Muscle layer of duodenum (tissue), 2 donors: ENCODE results near the gene CHMP6.

Experiments used
- H3K27ac ChIP-seq: one replicate; pipeline ENCODE4 v1.7.0; 2013; ENCODE audit warnings: mild to moderate bottlenecking, low read length
- H3K27me3 ChIP-seq: one replicate; pipeline ENCODE4 v1.7.0; 2013; ENCODE audit warnings: low read depth, mild to moderate bottlenecking, control low read depth, low read length
- H3K36me3 ChIP-seq, 2 donors: one replicate each; pipeline ENCODE4 v1.7.0; 2013; ENCODE audit warnings: low read length in 2 of 2, control low read depth in 1 of 2, mild to moderate bottlenecking in 1 of 2; ENCODE audit not compliant: insufficient read depth in 2 of 2, control insufficient read depth in 1 of 2
- H3K4me1 ChIP-seq, 2 donors: one replicate each; pipeline ENCODE4 v1.7.0; 2013; ENCODE audit warnings: low read length in 2 of 2, mild to moderate bottlenecking in 2 of 2, control low read depth in 1 of 2, moderate library complexity in 1 of 2; ENCODE audit not compliant: insufficient read depth in 2 of 2, control insufficient read depth in 1 of 2
- H3K4me3 ChIP-seq, 2 donors: one replicate each; pipeline ENCODE4 v1.7.0; 2013; ENCODE audit warnings: low read length in 2 of 2, low read depth in 1 of 2, mild to moderate bottlenecking in 1 of 2
- H3K9me3 ChIP-seq, 2 donors: one replicate each; pipeline ENCODE4 v1.7.0; 2013; ENCODE audit warnings: low read length in 2 of 2, control low read depth in 1 of 2, mild to moderate bottlenecking in 1 of 2; ENCODE audit not compliant: control insufficient read depth in 1 of 2
- donor health status: healthy.

CHMP6 gene

GRCh38 chr17:80979547-80980378, 11.9 kb upstream of the CHMP6 start:
- H3K27ac ChIP-seq = no peak overlapping the region
- no peaks in the 10 kb centered on the region for H3K9me3 ChIP-seq
- H3K27me3 ChIP-seq = no peaks in the 10 kb centered on the region
- no peaks in the 10 kb centered on the region for H3K36me3 ChIP-seq
- no peak overlapping the region for H3K4me3 ChIP-seq
- H3K4me1 ChIP-seq = peaks cover 0 to 19% of the 10 kb centered on the region in 2 donors

DNA sequence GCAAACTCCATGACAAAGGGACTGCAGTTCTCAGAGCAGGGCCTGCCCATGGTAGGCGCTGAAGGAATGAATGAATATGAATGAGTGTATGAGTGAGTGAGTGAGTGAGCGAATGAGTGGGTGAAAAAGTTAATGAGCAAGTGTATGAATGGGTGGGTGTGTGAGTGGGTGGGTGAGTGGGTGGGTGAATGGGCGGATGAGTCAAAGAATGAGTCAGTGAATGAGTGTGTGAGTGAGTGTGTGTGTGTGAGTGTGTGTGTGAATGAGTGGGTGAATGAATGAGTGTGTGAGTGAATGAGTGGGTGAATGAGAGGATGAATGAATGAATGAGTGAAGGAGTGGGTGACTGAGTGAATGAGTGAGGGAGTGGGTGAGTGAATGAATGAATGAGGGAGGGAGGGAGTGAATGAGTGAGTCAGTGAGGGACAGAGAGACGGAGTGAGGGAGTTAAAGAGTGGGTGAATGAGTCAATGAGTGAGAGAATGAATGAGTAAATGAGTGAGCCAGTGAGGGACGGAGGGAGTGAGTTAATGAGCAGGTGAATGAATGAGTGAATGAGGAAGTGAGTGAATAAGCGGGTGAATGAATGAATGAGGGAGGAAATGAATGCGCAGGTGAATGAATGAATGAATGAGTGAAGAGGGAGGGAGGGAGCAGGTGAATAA, 11.1 kb upstream of the CHMP6 start:
- peaks cover 0 to 22% of the 10 kb centered on the region in 2 donors for H3K4me1 ChIP-seq
- H3K36me3 ChIP-seq = no peaks in the 10 kb centered on the region
- H3K4me3 ChIP-seq = peak overlapping the region in 1 of 2 donors; percentile 44
- H3K27ac ChIP-seq = no peak overlapping the region
- no peaks in the 10 kb centered on the region for H3K27me3 ChIP-seq
- H3K9me3 ChIP-seq = no peaks in the 10 kb centered on the region

GRCh38 chr17:80981062-80981902, 10.4 kb upstream of the CHMP6 start:
- Histone ChIP-seq H3K9me3 (no peaks in the 10 kb centered on the region), H3K27ac (no peak overlapping the region), H3K36me3 (no peaks in the 10 kb centered on the region), H3K4me3 (peak overlapping the region in 1 of 2 donors; percentile 44), H3K27me3 (no peaks in the 10 kb centered on the region), H3K4me1 (peaks cover 0 to 22% of the 10 kb centered on the region in 2 donors)

DNA sequence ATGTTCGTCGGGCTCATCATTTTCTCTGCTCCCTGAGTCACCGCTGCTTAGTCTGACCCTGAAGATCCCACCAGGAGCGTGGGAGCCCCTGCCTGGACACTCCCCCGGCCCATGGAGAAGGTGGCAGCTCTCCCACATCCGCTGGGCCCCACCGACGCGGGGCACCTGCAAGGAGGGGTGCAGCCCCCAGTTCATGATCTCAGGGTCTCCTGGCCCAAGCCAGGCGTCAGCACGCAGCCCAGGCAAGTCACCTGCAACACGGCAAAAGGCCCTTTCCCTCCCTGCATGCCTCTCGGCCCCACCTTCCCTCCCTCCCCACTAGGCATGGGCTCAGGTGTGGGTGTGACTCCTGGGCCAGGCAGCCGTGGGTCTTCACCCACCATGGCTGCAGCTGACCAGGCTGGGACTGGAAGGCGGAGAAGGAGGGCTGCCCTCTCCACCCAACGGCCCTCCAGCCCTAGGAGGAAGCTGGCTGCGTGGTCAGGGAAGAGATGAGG, 9.7 kb upstream of the CHMP6 start:
- Histone ChIP-seq H3K4me3 (no peak overlapping the region), H3K27me3 (no peaks in the 10 kb centered on the region), H3K4me1 (peaks cover 0 to 24% of the 10 kb centered on the region in 2 donors), H3K36me3 (no peaks in the 10 kb centered on the region), H3K27ac (no peak overlapping the region), H3K9me3 (no peaks in the 10 kb centered on the region)

GRCh38 chr17:80982426-80982974, 9.1 kb upstream of the CHMP6 start:
- Histone ChIP-seq H3K27ac (no peak overlapping the region), H3K4me1 (peaks cover 0 to 29% of the 10 kb centered on the region in 2 donors), H3K9me3 (no peaks in the 10 kb centered on the region)

DNA sequence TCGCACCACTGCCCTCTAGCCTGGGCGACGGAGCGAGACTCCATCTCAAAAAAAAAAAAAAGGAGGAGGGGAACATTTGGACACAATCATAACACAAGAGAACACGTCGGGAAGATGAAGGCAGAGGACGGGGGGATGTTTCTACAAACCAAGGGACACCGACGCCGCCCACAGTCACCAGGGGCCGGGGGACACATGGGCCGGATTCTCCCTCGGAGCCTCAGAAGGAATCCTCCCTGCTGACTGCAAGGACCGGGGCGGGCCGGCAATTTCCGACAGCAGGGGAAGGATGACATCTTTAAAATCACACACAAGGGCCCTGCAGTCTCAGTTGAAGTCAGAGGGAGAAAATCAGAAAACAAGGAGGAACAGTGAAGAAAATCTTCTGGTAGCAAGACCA, 8.1 kb upstream of the CHMP6 start:
- H3K4me3 ChIP-seq = no peak overlapping the region
- no peaks in the 10 kb centered on the region for H3K27me3 ChIP-seq
- H3K4me1 ChIP-seq = peaks cover 0 to 37% of the 10 kb centered on the region in 2 donors
- no peaks in the 10 kb centered on the region for H3K36me3 ChIP-seq
- H3K27ac ChIP-seq = no peak overlapping the region
- no peaks in the 10 kb centered on the region for H3K9me3 ChIP-seq

More at GRCh38 chr17:80982426-80982974, 9.1 kb upstream of the CHMP6 start:
- H3K36me3 ChIP-seq = no peaks in the 10 kb centered on the region
- no peak overlapping the region for H3K4me3 ChIP-seq
- H3K27me3 ChIP-seq = no peaks in the 10 kb centered on the region

DNA sequence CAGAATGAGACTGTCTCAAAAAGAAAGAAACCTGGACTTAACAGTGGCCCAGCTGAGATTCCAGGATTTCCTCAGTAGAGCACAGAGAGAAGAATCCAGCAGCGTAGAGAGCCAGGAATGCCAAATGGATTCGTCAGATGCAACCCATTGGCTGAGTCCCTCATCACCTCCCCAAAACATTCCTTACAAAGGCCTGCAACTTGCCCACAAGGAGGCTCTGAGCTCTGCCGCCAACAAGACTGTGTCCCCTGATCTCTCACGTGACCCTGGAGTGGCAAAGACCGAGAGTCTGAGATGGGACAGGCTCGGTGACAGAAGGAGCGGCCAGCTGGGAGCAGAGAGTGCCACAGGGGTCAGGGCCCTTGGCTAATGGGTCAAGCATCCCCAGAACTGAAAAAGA, 6.9 kb upstream of the CHMP6 start:
- H3K36me3 ChIP-seq = no peaks in the 10 kb centered on the region
- peak overlapping the region; percentile 16 for H3K27ac ChIP-seq
- H3K9me3 ChIP-seq = no peaks in the 10 kb centered on the region
- H3K4me3 ChIP-seq = no peak overlapping the region
- no peaks in the 10 kb centered on the region for H3K27me3 ChIP-seq
- H3K4me1 ChIP-seq = peaks cover 0 to 41% of the 10 kb centered on the region in 2 donors

DNA sequence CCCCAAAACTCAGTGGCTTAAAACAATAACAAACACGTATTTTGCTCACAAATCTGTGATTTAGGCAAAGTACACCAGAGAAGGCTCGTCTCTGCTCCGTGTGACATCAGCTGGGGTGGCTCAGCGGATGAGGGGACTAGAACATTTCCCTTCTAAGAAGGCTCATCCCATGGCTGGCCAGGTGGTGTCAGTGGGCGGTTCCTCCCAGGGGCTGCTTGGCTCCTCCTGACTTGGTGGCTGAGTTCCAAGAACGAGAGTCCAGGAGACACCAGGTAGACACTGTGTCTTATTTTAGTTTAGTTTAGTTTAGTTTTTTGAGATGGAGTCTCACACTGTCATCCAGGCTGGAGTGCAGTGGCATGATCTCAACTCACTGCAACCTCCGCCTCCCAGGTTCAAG, 5.6 kb upstream of the CHMP6 start:
- Histone ChIP-seq H3K36me3 (no peaks in the 10 kb centered on the region), H3K27me3 (no peaks in the 10 kb centered on the region), H3K27ac (no peak overlapping the region), H3K4me3 (no peak overlapping the region), H3K9me3 (no peaks in the 10 kb centered on the region), H3K4me1 (peaks cover 0 to 34% of the 10 kb centered on the region in 2 donors)

- H3K4me1 ChIP-seq = peaks cover 0 to 32% of the 10 kb centered on the region in 2 donors
- no peak overlapping the region for H3K27ac ChIP-seq
- no peaks in the 10 kb centered on the region for H3K36me3 ChIP-seq
- H3K27me3 ChIP-seq = no peaks in the 10 kb centered on the region
- H3K4me3 ChIP-seq = no peak overlapping the region
- H3K9me3 ChIP-seq = no peaks in the 10 kb centered on the region
Observed at GRCh38 chr17:80986816-80987475, 4.7 kb upstream of the CHMP6 start.

GRCh38 chr17:80987941-80988461, 3.6 kb upstream of the CHMP6 start:
- Histone ChIP-seq H3K4me1 (peaks cover 0 to 40% of the 10 kb centered on the region in 2 donors), H3K4me3 (no peak overlapping the region), H3K27ac (no peak overlapping the region)

More at GRCh38 chr17:80987941-80988461, 3.6 kb upstream of the CHMP6 start:
- H3K9me3 ChIP-seq = no peaks in the 10 kb centered on the region
- H3K27me3 ChIP-seq = no peaks in the 10 kb centered on the region
- H3K36me3 ChIP-seq = no peaks in the 10 kb centered on the region
